ENCODE results near the gene ARHGEF26.

ARHGEF26 gene

GRCh38 chr3:154218728-154219127, 97.5 kb downstream of the ARHGEF26 start:
- DNase-seq, result no peak

DNA sequence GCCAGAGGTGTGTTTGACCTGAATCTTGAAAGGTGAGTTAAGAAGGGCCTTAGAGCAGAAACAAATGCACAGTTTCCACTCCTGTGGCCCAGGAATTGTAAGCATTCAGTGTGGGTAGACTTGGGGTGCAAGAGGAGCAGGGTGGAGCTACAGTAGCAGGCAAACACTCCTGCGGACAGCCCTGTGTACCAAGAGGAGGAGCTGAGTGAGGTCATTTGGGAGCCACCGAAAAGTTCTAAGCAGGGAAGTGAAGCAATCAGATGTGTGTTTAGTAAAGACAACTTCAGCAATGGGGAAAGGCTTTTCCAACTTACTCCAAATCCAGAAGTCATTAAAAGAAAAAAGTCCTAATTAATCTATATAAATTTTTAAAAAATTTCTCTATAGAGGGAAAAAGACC, 99.3 kb downstream of the ARHGEF26 start:
- no peak for DNase-seq

DNA sequence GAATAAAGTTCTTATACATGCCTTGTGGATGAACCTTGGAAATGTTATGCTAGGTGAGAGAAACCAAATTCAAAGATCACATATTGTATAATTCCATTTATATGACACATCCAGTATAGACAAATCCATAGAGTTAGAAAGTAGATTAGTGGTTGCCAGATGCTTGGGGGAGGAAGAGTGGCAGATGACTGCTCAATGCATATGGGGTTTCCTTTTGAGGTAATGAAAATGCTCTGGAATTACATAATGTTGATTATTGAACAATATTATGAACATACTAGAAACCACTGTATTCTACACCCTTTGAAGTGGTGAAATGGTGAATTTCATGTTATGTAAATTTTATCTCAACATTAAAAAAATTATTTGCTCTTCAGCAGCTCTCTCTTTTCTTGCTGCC, 102.3 kb downstream of the ARHGEF26 start:
- no peak for DNase-seq

- DNase-seq, result no peak
Observed at GRCh38 chr3:154224366-154224765, 103.2 kb downstream of the ARHGEF26 start.

- DNase-seq, result no peak
Observed at GRCh38 chr3:154224866-154225265, 103.7 kb downstream of the ARHGEF26 start.

- DNase-seq, result no peak
Observed at GRCh38 chr3:154225536-154225935, 104.3 kb downstream of the ARHGEF26 start.

DNA sequence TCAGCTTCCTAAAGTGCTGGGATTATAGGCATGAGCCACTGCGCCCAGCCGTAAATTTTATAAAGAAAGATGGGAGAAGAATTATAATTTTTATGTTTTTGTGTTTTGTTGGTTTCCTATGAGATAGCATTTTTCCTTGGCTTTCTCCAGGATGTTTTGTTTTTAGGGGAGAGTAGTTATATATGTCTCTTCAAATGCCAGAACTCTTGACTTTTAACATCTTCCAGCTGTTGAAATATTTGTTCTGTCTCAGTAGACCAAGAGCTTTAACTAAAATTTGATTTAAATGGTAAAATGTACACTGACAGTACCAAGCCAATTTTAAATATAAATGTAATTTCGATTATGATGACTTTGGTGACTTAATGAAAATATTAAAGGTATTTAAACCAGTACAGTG, 106.3 kb downstream of the ARHGEF26 start:
- DNase-seq, result no peak

- no peak for DNase-seq
Observed at GRCh38 chr3:154228561-154229216, 107.5 kb downstream of the ARHGEF26 start.

GRCh38 chr3:154229217-154229590, 108.0 kb downstream of the ARHGEF26 start:
- no peak for DNase-seq

DNA sequence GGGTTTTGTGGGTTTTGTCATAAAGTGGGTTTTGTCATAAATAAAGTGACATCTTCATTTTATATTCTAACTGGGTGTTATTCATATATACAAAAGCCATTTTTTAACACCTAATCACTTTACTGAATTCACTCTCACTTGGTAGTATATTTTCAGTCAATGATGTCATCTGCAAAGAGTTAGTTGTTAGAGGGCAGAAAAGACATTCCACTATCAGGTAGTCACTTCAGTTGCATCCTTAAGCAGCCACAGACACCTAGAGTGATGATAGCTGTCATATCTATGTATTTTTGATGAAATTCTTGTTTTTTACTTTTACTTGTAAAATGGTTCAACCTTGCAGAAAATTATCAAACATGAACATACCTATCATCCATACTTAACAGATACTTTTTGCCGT, 114.1 kb downstream of the ARHGEF26 start:
- DNase-seq, result no peak

GRCh38 chr3:154236331-154236730, 115.1 kb downstream of the ARHGEF26 start:
- no peak for DNase-seq

DNA sequence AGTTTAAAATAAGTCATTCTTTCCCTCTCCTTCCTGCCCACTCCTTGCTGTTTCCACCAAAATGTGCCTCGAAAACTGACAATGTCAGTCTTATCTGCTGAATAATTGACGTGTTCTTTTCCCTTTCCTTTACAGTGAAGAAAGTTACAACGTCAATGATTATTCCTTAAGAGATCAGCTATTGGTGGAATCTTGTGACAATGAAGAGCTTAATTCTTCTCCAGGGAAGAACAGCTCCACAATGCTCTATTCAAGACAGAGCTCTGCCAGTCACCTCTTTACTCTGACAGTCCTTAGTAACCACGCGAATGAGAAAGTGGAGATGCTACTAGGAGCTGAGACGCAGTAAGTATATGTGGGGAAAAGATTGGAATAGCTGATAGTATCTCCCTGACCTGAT, 119.0 kb downstream of the ARHGEF26 start:
- no peak for DNase-seq

- no peak for DNase-seq
Observed at GRCh38 chr3:154241496-154241895, 120.3 kb downstream of the ARHGEF26 start.

DNA sequence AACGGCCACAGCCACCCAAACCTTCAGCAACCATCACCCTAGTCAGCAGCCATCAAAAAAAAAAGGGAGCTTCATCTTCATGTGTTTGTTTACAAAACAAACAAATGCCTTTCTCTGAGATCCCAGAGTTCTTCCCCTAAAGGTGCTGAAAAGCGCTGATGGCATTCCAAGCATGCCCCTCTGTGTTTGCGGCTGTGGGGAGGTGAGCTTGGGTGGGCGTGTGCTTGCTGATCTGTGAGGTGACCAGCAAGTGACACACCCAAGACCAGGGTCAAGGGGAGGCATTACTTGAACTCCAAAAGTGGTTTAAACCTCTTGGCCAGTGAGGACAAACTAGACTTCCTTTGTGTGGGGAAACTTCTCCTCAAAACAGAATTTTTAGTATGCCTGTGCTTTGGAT, 121.6 kb downstream of the ARHGEF26 start:
- DNase-seq, result no peak

DNA sequence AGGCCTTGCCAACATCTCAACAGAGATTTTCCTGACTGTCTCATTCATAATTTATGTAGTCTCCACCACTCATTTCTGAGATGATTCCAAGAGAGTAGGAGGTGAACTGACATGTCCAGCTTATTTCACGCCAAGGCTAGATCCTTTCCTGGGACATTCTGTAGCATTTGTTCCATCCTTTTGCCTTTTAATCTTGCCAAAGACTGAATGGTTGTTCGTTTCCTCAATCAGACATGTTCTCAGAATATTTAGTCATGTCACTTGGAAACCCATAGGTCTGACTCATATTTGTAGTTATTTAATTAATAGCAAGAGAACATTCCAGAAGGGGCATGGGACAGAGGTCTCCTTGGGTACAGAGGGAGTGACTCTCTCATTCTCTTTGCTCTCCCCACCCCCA, 122.2 kb downstream of the ARHGEF26 start:
- no peak for DNase-seq

DNA sequence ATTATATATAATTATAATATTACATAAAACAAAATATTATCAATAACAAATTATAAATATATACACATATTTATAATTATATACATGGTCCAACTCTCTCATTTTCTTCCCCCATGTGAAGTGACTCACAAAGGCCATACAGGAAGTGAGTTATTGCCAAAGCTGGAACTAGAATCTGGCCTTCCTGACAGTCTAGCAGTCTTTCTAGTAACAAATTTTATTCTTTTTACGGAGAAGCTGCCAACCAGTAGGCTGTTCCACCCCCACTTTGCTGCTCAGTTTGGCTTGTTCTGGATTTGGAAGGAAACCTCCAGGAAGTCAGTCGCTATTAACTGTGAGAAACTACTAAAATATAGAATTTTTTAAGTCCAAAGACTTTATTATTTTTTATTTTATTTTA, 123.5 kb downstream of the ARHGEF26 start:
- no peak for DNase-seq

DNA sequence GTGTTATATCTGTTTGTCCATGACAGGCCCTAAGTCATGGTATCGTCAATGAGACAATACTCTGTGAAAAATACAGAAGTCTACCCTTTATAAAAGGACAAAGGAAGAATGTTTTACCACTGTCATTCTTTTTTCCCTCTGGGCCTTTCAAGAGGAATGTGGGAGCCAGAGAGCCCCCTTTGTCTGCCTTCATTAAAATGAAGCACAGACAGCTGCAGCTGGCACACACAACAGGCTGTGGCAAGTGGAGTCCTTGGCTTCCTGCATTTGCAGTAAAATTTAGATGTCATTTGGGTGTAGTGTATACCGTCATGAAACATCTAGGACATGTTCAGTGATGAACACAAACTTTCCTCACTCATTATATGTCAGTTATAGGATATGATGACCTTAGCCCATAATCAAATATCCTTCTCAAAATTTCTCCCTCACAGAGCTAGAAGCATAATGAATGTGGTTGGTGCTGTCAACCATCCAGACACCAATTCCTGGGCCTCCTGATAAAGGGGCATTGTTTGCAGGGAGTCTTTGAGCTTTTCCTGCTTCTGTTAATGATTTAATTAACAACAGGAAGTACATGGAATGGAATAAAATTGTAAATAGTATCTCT, 126.7 kb downstream of the ARHGEF26 start:
- DNase-seq, result no peak

DNA sequence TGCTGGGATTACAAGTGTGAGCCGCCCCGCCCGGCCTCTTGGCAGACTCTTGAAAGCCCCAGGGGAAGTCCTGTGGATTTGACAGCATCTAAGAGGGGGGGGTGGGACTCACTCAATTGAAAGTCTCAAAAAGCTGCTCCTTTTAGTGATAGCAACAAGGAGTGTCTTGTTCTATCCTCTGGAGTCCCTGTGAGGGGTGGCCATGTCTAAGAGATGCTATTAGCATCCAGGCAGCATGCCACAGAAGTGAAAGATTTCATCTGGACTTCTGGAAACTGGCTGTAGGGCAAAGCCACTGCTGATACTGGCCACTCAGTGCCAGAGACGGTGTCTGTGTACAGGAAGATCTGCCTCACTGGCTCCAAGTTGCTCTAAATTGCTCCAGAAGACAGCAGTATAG, 129.1 kb downstream of the ARHGEF26 start:
- DNase-seq, result no peak

GRCh38 chr3:154251610-154252009, 130.4 kb downstream of the ARHGEF26 start:
- no peak for DNase-seq

- DNase-seq, result peak; percentile 17
Observed at GRCh38 chr3:154252759-154253638, 131.8 kb downstream of the ARHGEF26 start.

DNA sequence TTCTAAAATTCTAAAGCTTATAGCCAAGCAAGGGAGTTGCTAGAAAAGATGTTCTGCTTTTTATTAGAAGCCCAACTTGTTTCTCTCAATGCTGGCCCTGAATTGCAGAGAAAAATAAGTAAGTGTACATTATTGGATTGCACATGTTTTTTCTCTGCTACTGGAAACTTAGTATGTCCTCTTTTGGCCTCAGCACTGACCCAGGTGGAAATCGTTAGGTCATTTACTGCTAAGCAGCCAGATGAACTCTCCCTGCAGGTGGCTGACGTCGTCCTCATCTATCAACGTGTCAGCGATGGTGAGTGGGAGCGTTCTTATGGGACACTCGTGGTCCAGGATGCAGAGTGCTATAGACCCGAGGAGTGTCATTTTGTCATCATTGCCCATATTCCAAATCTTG, 133.3 kb downstream of the ARHGEF26 start:
- DNase-seq, result no peak

DNA sequence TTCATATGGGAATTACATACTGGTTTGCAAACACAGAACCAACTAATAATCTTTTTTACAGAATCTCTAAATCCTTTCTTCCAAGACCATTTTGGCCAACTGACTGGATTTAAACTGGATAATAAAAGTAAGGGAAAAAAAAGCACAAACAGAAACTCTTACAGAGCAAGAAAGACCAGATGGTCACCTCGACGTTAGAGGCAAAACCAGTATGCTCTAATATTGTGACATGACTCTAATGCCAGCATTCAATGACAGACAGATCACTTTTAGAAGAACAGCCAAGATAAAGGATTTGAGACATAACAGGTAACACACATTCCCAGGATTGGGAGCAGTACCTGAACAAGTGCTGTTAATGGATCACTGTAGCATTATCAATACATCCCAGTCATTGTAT, 152.2 kb downstream of the ARHGEF26 start:
- no peak for DNase-seq

DNA sequence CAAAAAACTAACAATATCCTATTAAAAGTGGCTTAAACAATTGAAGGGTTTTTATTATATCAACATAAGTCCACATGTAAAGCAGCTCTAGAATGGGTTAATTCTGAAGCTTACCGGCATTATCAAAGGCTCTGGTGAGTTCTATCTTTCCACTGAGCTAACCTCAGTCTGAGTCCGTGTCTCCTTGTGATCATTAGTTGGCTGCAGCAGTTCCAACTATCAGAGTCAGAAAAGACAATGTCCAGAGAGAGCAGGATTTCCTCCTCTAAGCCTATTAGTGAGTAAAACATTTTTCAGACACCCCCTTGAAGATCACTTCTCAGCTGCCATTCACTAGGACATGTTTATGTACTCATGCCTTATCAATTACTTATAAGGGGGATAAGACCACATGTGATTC, 153.2 kb downstream of the ARHGEF26 start:
- no peak for DNase-seq

DNA sequence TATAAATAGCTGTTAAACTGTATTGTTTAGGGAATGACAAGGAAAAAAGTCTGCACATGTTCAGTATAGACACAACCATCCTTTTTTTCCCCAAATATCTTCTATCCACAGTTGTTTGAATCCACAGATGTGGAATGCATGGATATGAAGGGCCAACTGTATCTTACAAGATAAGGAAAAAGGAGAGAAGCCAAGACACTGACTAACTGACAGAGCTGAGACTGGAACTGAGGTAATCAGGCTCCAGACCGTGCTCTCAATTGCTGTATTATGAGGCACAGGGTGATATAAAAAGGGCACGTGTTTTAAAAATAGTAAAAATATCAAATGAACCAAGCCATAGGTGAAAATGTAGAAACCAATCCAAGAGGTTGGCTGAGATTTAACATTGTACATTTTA, 154.1 kb downstream of the ARHGEF26 start:
- DNase-seq, result no peak
